Stimulated activated CD4-positive, alpha-beta T cell treated with anti-CD3 and anti-CD28 coated beads, TNF-alpha, amount 100 ng/mL, for 48 hours (primary cell): ENCODE data around the gene TMEM238.
A peak's percentile ranks its signal among the peaks of the same experiment; 100 is the strongest.
"Not testable (repeated sequence)": the region's sequence is repeated elsewhere in the genome, so short reads cannot be mapped to it uniquely, and the experiment has no call there.

ENCODE experiments used
- DNase-seq, 3 donors: peaks; one replicate each; pipeline ENCODE4 v3.0.0-alpha.2; 2020; ENCODE audit warnings: low read depth in 3 of 3

TMEM238 gene

GRCh38 chr19:55401390-55401789 lies 17.3 kb upstream of the TMEM238 start:
- DNase-seq: not testable (repeated sequence)

- DNase-seq: no peak
Measured at GRCh38 chr19:55400281-55401087, 16.4 kb upstream of the TMEM238 start.

DNA sequence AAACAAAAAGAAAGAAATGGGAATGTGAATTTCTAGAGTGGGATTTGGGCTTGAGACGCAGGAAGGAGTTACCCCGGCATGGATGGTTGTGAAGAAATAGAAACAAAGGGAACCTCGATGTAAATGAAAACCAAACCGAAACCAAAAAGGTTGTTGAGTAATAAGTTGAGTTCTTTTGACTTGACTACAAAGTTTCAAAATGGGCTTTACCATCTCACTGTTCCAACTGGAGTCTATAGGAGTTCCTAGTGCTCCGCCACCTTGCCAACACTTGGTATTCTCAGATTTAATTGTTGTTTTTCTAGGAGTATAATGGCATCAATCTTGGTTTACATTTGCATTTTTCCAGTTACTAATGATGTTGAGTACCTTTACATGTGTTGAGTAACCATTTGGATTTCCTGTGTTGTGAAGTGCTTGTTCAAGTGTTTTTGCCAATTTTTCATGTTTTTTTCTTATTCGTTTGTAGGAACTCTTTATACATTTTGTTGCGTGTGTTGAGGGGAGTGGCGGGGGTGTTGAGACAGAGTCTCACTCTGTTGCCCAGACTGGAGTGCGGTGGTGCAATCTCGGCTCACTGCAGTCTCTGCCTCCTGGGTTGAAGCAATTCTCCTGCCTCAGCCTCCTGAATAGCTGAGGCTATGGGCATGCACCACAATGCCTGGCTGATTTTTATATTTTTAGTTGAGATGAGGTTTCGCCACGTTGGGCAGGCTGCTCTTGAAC lies 14.3 kb upstream of the TMEM238 start:
- DNase-seq: no peak

DNA sequence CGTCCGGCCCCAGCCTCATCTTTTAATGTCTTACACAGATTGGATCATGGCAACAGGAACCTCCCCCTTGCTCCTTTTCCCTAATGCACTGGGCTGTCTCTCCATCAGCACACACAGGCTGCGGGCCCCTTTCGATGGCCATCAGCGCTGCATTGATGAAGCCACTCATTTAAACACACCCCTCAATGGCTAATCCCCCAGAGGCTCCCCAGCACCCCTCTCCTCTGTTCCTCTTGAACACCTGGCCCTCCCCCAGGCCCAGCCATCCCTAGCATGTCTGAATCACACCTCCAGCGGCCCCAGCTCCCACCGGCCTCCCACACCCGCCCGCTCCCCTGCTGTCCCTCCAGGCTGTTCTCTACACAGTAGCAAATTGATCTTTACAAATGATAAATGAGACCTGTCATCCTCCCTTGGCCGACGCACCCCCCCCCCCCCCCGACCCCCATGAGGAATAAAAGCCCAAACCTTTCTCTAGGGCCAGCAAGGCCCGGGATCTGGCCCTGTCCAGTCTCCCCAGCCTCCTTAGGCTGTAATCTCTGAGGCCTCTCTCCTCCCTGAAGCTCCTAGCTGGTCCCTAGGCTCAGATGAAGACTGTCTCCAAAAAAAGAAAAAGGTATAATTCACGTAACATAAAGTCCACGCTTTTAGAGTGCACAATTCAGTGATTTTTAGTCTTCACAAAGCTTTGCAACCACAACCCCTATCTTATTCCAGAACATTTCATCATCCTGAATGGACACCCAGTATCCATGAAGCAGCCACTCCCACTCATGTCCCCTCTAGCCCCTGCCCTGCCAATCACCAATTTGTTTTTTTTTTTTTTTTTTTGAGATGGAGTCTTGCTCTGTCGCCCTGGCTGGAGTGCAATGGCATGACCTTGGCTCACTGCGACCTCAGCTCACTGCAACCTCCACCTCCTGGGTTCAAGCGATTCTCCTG lies 9.0 kb upstream of the TMEM238 start:
- no peak for DNase-seq

DNA sequence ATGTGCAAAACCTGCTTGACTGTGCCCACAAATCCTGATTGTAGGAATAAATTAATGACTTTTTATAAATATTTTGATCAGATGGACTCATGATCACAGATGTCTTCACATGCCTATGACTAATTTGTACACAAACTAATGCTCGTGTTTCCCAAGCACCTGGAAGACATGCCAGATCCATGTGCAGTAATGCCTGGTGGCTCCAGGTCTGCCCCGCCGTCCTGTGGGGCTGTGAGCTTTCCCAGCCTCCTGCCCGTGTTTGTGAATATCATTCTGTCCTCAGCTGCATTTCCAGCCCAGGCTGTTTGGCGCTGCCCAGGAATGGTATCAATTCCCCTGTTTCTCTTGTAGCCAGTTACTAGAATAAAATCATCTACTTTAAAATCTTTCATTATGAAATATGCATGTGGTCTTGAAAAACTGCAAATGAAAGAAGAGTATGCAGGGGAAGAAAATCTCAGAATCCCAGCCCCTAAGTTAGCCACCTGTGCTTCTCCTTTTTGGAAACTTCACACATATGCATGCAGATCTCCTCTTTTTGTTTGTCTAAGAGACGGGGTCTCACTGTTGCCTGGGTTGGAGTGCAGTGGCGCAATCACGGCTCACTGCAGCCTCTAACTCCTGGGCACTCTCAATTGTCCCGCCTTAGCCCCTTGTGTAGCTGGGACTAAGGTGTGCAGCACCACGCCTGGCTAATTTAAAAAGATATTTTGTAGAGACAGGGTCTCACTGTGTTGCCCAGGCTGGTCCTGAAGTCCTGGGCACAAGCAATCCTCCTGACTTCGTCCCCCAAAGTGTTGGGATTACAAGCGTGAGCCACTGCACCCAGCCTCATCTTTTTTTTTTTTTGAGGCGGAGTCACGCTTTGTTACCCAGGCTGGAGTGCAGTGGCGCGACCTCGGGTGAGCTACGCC lies 7.9 kb upstream of the TMEM238 start:
- DNase-seq: no peak

- no peak for DNase-seq
Measured at GRCh38 chr19:55391191-55391670, 7.1 kb upstream of the TMEM238 start.

DNA sequence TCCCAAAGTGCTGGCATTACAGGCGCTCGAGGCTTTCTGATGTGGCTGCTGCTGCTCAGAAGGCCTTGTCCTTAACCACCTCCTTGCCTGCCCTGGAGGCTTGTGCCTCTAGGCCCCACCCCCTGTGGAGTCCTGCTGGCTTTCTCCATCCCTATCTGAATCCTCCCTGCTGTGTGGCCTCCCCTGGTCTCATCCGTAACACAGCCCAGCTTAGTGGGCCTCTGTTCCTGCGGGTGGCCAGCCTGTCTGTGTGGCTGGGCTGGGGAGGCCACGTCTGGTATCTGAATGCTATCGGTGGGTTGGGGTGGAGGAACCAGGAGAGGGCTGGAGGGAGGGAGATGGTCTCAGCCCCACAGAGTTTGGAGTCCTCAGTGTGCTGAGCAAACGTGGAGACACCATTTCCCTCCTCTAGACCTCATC lies 6.4 kb upstream of the TMEM238 start:
- no peak for DNase-seq

GRCh38 chr19:55389386-55390317 lies 5.6 kb upstream of the TMEM238 start:
- no peak for DNase-seq

DNA sequence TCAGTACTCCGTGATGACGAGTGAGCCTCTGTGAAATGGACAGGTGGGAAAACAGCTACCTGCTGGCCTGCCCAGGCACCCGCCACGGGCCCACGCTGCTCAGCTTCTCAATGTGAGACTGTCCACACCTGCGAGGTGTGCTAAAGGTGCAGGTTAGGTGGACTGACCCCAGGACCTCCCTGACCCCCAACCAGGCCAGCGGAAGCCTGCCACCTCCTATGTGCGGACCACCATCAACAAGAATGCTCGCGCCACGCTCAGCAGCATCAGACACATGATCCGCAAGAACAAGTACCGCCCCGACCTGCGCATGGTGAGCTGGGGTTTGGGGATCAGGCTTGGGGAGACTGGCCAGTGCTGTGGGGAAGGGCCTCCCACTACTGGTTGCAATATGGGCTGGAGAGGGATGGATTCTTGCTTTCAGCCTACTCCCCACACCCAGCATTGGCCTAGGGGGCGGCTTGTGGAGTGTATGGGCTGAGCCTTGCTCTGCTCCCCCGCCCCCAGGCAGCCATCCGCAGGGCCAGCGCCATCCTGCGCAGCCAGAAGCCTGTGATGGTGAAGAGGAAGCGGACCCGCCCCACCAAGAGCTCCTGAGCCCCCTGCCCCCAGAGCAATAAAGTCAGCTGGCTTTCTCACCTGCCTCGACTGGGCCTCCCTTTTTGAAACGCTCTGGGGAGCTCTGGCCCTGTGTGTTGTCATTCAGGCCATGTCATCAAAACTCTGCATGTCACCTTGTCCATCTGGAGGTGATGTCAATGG lies 3.8 kb upstream of the TMEM238 start:
- no peak for DNase-seq

GRCh38 chr19:55386493-55386971 lies 2.4 kb upstream of the TMEM238 start:
- no peak for DNase-seq

DNA sequence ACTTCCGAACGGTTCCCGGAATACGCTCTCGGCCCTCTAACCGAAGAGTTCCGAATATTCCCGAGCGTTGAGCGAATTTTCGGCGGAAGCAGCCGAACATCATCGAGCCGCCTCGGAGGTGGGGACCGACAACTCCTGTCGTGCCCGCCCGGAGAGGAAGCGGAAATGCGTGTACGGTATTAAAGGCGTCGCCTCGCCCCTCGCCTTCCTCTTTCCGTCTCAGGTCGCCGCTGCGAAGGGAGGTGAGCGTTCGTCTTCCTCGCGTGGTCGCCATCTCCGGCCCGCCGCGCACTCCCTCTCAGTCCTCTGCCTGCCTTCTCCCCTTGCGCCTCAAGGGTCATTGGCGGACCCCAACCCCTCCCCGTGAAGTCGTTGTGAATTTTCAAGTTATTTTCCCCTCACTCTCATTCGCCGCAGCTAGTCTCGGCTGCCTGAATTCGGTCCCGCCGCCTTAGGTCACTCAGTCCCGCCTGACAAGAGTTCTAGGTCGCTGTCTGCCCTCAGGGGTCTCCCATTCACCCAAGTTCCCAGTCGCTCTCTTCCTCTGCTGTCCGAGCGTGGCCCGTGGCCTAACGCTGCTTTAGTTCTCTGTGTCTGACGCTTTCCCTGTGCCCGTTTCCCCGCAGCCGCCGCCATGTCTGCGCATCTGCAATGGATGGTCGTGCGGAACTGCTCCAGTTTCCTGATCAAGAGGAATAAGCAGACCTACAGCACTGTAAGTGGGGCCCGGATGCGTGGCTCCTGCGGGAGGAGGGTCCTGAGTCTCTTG lies 1.8 kb upstream of the TMEM238 start, which contains the start of gene RPL28:
Gene RPL28, plus strand, starts transcription at position 209 of the 769 bp plus-strand sequence. Its CDS starts 426 bp downstream, at position 635.
- peak; percentile 95 to 97 (median 96) for DNase-seq

GRCh38 chr19:55384920-55385723 lies 1.0 kb upstream of the TMEM238 start:
- peak; percentile 90 to 98 (median 91) for DNase-seq

GRCh38 chr19:55383279-55384130 lies 587 bp downstream of the TMEM238 start:
- DNase-seq: peak in 2 of 3 donors; percentile 44 to 56

DNA sequence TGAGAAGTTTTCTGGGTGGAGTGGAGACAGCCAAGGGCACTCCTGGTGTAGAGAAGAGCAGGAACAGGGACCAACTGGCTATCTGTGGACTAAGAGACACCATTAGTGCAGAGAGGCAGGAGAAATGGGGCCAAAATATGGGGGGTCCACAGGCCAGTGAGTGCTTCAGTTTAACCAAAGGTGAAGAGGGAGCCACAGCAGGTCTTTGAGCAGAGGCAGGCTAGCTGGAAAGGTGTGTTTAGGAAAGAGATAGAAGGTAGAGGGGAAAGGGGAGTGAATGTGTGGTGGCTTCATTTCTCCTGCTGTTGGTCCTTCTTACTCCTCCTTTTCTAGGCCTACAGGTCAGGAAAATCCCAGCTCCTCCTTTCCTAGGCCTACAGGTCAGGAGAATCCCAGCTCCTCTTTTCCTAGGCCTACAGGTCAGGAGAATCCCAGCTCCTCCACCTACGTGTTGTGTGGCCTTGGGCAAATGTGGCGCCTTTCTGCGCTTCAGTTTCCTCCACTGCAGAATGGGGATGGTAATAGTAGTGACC lies 1.5 kb downstream of the TMEM238 start:
- DNase-seq: no peak

- DNase-seq: no peak
Measured at GRCh38 chr19:55382013-55382412, 2.1 kb downstream of the TMEM238 start.

GRCh38 chr19:55379174-55379573 lies 4.9 kb downstream of the TMEM238 start:
- DNase-seq: no peak
